Fibroblast of skin of right quadriceps (primary cell): ENCODE measurements around the gene RHOT1.
"Not testable (repeated sequence)": the region's sequence is repeated elsewhere in the genome, so short reads cannot be mapped to it uniquely, and the experiment has no call there.

Experiments used
- DNase-seq: peaks from one replicate; pipeline ENCODE4 v3.0.0-alpha.2; 2013

RHOT1 gene

DNA sequence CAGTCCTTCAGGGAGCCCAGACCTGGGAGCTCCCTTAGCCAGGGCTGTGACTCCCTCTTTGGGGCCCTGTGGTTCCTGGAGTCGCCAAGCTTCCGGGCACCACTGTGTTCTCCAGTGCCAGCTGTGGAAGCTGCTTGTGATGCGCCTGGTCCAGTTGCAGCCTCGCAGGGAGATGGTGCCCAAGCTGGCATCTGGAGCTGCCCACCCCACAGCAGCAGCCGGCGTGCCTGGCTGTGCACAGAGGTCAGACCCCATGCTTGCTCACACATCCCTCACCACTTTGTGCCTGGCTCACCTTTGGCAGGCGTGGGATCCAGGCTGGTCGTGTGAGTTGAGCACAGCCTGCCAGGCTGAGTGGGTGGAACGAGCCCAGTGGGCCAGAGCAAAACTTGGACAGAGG is 18.2 kb downstream of the RHOT1 start:
- DNase-seq = no peak

DNA sequence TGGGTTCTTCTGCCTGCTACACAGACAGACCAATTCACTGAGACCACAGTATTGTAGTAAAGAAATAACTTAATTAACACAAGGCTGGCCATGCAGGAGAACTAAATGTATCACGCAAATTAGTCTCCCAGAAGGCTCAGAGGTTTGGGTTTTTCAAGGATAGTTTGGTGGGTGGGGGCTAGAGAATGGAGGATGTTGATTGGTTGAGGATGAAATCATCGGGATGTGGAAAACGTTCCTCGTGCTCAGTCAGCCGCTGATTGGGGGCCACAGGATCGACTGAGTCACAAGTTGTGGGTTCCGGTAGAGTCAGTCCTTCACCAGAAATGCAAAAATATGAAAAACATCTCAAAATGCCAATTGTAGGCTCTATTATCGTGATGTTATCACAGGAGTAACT is 18.7 kb downstream of the RHOT1 start:
- DNase-seq = no peak

DNA sequence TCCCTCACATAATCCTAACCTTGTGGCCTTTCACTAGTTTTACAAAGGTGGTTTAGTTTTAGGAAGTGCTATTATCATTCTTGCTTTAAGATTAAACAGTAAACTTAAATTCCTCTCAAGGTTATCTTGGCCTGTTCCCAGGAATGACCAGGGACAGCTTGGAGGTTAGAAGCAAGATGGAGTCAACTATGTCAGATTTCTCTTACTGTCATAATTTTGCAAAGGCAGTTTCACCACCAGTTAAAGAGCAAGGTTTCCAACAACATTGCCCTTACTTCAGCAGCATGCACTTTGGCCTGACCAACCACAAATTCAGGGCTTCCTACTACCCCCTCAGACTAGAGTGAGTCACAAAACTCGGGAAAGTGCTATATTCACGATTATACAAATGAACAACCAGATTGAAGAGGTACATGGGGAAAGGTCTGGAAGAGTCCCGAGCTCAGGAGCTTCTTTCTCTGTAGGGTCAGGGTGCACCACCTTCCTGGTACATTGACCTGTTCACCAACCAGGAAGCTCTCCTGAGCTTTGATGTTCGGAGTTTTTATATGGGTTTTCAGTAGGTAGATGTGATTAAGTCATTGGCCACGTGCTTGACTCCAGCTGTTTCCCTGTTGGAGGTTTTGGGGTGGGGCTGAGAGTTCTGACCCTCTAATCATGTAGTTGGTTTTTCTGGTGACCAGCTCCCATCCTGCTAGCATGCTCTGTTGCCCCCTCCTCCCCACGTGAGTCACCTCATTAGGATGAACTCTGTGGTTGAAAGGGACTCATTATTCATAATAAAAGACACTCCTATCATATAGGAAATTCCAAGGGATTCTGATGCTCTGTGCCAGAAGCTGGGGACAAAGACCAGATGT is 19.4 kb downstream of the RHOT1 start:
- DNase-seq = peak; percentile 89

DNA sequence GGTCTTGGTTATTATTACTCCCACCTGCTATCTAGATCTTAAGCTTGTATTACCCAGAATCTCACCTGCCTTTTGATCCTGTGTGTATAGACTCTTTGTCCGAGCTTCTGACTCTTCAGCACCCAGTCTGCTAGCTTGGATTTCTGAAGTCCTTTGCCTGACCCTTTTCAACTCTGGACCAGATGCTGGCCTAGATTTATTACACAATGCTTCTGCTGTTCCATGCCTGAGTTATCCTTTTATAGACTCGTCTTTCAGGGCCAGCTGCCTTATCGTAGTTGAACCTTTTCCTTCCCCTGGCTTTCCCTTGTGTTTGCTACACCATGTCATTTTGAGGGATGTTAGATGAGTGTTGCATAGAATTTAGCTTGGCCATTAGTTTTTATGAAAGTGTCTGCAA is 32.6 kb downstream of the RHOT1 start:
- no peak for DNase-seq

DNA sequence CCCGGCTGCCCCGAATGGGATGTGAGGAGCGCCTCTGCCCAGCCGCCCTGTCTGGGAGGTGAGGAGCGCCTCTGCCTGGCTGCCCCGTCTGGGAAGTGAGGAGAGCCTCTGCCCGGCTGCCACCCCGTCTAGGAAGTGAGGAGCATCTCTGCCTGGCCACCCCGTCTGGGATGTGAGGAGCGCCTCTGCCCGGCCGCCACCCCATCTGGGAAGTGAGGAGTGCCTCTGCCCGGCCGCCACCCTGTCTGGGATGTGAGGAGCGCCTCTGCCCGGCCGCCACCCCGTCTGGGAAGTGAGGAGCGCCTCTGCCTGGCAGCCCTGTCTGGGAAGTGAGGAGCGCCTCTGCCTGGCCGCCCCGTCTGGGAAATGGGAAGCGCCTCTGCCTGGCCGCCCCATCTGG is 36.4 kb downstream of the RHOT1 start:
- DNase-seq = not testable (repeated sequence)

DNA sequence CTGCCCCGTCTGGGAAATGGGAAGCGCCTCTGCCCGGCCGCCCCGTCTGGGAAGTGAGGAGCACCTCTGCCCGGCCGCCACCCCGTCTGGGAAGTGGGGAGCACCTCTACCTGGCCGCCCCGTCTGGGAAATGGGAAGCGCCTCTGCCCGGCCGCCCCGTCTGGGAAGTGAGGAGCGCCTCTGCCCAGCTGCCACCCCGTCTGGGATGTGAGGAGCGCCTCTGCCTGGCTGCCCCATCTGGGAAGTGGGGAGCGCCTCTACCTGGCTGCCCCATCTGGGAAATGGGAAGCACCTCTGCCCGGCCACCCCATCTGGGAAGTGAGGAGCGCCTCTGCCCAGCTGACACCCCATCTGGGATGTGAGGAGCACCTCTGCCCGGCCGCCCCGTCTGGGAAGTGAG is 36.8 kb downstream of the RHOT1 start:
- not testable (repeated sequence) for DNase-seq

DNA sequence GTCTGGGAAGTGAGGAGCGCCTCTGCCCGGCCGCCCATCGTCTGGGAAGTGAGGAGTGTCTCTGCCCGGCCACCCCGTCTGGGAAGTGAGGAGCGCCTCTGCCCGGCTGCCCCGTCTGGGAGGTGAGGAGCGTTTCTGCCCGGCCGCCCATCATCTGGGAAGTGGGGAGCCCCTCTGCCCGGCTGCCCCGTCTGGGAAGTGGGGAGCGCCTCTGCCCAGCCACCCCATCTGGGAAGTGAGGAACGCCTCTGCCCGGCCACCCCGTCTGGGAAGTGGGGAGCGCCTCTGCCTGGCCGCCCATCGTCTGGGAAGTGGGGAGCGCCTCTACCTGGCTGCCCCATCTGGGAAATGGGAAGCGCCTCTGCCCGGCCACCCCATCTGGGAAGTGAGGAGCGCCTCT is 37.2 kb downstream of the RHOT1 start:
- not testable (repeated sequence) for DNase-seq

DNA sequence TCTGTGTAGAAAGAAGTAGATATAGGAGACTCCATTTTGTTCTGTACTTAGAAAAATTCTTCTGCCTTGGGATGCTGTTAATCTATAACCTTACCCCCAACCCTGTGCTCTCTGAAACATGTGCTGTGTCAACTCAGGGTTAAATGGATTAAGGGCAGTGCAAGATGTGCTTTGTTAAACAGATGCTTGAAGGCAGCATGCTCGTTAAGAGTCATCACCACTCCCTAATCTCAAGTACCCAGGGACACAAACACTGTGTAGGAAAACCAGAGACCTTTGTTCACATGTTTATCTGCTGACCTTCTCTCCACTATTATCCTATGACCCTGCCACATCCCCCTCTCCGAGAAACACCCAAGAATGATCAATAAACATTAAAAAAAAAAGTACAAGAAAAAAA is 38.0 kb downstream of the RHOT1 start:
- not testable (repeated sequence) for DNase-seq

DNA sequence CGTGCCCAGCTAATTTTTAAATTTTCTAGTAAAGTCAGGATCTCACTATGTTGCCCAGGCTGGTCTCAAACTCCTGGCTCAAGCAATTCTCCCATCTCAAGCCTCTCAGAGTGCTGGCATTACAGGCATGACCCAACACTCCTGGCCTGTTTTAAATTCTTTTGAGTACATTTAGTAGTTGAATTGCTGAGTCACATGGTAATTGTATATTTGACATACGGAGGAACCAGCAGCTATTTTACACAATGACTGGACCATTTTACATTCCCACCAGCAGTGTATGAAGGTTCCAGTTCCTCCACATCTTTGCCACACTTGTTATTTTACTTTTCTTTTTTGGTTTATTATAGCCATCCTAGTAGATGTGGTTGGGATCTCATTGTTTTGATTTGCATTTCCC is 43.6 kb downstream of the RHOT1 start:
- DNase-seq = peak; percentile 11

DNA sequence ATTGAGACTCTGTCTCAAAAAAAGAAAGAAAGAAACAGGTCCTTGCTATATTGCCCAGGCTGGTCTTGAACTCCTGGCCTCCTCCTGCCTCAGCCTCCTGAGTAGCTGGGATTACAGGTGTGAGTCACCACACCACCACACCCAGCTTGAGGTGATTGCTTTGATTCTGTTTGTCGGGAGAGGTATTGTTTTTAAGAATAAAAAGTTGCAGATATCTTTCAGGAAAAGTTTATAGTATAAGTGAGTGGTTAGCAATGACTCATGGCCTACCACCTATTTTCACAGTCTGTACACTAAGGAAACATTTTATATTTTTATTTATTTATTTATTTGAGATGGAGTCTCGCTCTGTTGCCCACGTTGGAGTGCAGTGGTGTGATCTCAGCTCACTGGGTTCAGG is 45.0 kb downstream of the RHOT1 start:
- DNase-seq = no peak

DNA sequence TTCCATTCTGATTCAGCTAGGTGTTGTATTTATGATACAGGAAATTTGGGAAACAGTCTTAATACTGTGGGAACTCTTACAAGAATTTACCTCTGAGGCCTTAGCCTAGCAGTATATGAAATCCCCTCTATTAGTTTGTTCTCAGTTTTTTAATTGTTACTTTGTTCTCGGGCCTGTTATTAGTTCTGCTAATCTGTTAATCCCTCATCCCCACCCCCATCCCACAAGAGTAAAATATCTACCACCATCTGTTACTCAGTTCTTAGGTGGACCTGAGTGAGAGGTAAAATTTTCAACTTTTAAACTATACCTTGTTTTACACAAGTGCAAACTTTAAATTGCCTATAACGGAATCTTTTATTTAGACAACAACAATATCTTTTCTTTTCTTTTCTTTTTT is 47.0 kb downstream of the RHOT1 start:
- DNase-seq = no peak

DNA sequence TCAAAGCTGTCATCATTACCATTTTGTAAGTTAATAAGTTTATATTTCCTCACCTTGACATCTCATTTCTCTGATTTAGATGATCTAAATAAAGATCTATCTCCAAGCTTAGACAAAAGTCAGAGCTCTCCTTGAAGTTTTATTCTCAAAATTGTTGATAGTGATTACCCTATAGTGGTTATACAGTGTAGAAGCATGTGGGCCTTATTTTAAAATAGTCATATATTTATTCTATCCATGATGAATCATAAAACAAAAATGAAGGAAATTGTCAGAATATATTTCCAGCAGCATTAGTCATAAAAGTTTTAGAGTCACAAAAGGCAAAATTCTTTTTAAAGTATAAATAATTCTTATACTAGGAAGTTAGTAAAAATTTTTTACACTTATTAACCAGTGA is 49.0 kb downstream of the RHOT1 start:
- DNase-seq = peak; percentile 64

DNA sequence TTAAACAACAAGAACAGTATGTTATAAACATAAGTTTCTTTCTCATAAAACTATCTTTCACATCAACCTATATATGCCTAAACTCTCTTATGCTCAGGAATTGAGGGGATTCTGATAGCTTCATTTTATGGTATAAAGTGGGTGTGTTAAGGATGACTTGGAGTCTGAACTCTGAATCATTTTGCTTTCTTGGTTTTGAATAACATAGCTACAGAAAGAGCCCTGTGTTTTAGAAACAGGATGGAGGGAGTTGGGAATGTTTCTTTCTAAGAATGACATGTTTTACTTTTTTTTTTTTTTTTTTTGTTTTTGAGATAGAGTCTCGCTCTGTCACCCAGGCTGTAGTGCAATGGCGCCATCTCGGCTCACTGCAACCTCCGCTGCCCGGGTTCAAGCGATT is 50.1 kb downstream of the RHOT1 start:
- peak; percentile 54 for DNase-seq

DNA sequence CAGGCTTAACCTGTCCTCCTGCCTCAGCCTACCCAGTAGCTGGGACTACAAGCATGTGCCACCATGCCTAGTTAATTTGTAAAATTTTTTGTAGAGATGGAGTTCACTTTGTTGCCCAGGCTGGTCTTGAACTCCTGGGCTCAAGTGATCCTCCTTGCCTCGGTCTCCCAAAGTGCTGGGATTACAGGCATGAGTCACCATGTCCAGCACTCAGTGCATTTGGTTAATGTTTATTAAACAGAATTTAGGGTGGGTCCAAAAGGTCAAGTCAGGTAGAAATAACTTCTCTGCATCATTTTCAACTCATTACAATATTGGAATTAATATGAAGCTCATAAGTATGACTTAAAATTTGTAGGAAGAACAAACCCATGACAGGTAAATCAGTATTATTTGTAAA is 55.7 kb downstream of the RHOT1 start:
- no peak for DNase-seq

DNA sequence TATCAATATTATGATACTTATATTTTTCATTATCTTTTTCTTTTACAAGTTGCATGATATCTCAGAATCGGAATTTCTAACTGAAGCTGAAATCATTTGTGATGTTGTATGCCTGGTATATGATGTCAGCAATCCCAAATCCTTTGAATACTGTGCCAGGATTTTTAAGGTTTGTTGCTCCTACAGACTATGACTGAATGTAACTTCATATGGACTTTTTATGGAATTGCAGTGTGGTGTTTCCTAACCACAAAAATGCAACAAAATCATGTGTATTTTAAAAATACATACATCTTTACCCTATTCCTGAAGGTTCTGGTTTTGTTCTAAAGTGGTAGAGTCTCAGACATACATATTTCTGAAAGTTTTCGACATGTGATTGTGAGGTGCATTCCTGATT is 64.6 kb downstream of the RHOT1 start:
- peak; percentile 81 for DNase-seq

DNA sequence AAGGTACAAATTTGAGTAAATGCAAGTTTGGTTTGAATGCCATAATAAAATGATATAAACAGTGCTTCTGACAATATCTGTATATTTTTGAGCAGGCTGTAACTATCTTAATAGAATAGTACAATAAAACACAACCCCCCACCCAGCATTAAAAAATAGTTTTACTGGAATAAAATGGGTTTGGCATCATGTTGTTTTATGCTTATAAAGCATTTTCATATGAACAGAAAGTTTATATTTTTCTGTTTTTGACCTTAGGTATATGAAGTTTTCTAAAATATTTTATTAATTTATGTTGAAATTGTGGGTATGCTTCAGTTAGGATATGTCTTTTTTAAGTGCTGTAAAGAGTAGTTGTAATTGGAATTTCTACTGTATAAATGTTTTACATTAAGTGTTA is 66.1 kb downstream of the RHOT1 start:
- no peak for DNase-seq

DNA sequence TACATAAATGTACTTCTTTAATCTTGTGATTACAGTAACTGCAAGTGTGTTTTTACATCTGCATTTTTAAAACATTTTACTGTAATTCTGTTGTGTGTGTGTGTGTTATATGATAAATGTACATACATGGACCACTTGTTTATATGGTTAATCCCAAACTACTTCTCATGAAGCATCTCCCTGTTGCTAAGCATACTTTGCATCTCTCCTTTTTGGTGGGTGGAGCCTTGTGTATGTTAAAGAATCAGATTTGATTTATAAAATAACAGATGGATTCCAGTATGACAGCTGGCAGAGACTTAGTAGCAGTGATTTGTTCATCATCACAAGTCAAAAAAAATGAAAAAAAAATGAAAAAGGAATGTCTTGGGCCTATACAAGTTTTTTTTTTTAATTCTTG is 67.3 kb downstream of the RHOT1 start:
- no peak for DNase-seq

DNA sequence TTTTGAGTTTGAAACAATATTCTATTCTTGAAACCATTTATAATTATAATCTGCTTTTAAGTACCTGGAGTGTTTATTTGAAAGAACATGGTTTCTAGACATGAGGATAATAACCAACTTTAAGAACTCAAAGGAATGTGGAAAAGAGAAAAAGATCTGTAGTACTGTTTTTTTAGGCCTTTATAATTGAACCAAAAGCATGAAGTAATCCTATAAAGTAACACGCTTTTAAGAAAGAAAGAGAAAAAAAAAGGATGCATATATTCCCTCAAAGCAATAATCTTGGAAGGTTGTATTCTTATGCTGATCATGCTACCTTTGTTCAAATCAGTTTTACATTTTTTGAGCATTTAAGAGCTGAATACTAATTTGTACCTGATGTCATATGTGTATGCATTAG is 69.4 kb downstream of the RHOT1 start:
- DNase-seq = no peak

DNA sequence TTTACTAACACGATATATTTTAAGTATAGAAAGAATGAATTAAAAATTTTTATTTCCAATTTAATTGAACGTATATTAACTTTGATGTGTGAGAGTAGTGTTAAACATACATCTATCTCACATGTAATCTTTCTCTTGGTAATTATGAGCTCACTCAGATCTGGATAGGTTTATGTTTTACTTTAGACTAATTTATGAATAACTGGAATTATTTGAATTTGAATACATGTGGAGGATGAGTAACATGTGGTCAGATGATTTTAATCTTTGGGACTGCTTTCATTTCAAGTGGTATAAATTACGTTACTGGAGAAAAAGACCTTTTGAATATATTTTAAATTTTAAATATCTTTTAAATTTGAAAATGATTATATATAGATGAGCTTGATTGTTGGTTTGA is 73.4 kb downstream of the RHOT1 start:
- DNase-seq = no peak

DNA sequence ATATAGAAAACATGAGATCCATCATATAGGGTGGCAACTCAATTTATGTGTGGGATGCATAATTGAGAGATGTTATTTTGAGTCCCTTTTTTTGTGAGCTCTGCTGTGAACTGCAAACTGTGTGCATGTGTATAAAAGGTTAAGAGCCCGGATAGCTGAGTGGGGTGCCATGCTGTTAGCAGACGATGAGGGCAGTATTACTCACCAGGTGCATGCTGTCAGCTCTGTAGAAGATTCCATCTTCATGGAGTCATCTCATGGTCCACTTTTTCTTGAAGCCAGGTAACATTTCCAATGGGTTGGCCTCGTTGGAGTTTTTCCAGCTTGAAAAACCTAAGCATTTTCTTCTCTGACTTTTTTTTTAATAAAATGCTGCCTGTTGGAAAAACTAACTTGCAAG is 80.3 kb downstream of the RHOT1 start:
- DNase-seq = no peak

DNA sequence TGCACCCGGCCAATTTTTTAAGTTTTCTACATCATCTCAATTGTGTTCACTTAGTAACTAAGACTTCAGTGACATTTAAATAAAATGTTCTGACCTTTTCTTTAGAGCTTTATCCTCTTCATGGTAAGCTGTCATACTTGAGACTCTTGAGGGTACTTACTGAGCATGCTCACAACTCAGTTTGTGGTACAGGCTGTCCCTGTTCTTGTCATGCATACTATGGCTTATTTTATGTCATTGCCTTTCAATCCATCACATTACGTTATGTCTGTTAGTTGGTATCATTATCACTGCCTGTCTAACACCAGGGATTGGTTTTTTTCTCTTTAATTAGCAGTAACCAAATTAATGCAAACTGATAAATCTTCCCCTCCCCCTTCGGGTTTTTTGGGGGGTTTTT is 81.4 kb downstream of the RHOT1 start:
- DNase-seq = no peak

DNA sequence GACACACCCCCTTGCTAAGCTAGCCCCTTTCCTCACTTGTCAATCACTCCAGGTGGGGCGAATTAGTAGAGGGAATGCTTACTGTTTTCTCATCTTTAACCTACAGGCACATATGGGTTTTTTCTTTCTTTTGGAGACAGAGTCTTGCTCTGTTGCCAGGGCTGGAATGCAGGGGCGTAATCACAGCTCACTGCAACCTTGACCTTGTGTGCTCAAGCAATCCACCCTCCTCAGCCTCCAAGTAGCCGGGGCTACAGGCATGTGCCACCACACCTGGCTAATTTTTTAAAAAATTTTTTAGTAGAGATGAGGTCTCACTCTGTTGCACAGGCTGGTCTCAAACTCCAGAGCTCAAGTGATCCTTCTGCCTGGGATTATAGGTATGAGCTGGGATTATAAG is 84.6 kb downstream of the RHOT1 start:
- no peak for DNase-seq

DNA sequence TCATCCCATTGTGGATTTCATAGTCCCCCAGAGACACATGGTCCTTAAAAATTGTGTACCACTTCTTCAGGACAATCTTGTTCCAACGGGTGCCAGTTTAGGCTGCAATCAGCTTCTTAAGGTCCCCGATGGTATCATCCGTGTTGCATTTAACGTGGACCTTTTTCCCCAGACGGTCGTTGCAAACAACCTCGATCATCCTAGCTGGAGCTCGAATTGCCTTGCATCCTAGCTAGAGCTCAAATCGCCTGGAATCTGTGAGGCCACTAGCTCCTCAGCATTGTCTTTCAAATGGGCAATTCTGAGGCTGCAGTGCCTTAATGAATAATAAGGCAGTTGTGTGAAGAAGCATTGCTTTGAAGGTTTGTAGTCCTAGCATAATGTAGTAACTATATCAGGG is 85.6 kb downstream of the RHOT1 start:
- DNase-seq = no peak

DNA sequence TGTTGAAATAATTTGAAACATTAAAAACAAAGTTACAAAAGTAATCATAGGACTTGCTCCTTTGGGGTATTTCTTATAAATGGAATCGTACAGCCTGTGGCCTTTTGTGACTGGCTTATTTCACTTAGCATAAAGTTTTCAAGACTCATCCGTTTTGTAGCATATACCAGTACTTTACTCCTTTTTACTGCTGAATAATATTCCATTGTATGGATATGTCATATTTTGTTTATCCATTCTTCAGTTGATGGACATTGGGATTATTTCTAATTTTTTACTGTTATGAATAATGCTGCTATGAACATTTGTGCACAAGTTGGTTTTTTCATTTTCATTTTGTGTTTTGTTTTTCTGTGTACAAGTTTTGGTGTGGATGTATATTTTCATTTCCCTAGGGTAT is 93.3 kb downstream of the RHOT1 start:
- no peak for DNase-seq

DNA sequence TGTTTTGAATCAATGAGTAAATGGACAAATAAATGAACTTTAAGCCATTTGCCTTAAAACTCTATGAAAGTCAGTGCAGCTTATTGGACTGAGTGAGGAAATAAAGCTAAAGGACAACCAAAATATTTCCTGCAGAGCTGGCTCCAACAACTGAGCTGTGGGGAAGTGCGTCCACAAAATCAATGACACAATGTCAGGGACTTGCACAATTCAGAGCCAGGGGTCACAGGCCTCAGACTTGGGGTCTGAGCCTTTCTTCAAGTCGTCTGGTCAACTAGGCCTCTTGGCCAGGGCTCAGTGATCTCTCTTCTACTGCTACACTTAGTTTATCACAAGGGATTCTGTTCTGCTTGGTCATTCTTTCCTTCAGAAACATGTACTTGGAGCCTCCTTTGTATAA is 97.2 kb downstream of the RHOT1 start:
- DNase-seq = no peak
